ENCODE data around the gene RIPOR1. TPM values are rescaled to one million over a fixed set of nuclear protein-coding genes. Genes with fewer than 3 reads are reported as not detected.
"Not testable (repeated sequence)": the region's sequence is repeated elsewhere in the genome, so short reads cannot be mapped to it uniquely, and the experiment has no call there.

RIPOR1 gene
- total and polyA plus RNA-seq, 2 donors: 5.7 to 25.4 TPM

DNA sequence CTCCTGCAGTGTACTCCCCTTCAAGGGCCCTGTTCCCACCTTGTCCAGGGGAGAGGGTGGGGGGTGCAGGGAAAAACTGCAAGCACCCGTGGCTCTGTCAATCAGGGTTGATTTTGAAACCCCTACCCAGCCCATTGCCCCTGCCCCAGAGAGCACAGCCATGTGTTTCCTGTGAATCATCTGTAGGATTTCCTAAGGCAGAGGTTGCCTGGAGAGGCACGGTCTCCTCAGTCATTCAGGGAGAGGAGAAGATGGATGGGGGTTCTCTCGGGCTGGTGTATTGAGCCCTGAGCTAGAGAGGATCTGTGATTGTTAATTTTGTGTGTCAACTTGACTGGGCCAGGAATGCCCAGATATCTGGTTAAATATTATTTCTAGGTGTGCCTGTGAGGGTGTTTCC lies 41.8 kb upstream of the RIPOR1 start:
- H3K27me3 ChIP-seq (ENCODE audit: control insufficient read depth in 2 of 2, insufficient read depth in 1 of 2, low read length in 1 of 2): no peaks in the 10 kb centered on the region
- H3K4me3 ChIP-seq (ENCODE audit: low read length in 2 of 2): no peak overlapping the region
- WGBS: 89% methylated on average over 3 of the region's 3 CpGs
- H3K4me1 ChIP-seq (ENCODE audit: control insufficient read depth in 2 of 2, insufficient read depth in 2 of 2, low read length in 2 of 2): peaks cover 8 to 35% of the 10 kb centered on the region in 2 donors
- no peak overlapping the region for H3K27ac ChIP-seq (ENCODE audit: low read depth in 1 of 2, low read length in 1 of 2)
- peaks cover 14 to 22% of the 10 kb centered on the region in 2 donors for H3K36me3 ChIP-seq (ENCODE audit: control insufficient read depth in 2 of 2, insufficient read depth in 2 of 2, low read length in 1 of 2)
- DNase-seq (ENCODE audit: low read depth in 6 of 9, low spot score in 9 of 9): no peak
- H3K9me3 ChIP-seq (ENCODE audit: control insufficient read depth in 2 of 2, insufficient read depth in 1 of 2, low read length in 1 of 2): no peaks in the 10 kb centered on the region

DNA sequence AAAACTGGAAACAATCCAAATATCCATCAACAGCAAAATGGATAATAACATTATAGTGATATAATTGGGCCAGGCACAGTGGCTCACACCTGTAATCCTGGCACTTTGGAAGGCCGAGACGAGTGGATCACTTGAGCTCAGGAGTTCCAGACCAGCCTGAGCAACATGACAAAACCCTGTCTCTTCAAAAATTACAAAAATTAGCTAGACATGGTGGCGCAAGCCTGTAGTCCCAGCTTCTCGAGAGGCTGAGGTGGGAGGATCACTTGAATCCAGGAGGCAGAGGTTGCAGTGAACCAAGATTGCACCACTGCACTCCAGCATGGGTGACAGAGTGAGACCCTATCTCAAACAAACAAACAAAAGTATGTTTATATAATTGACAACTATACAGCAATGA lies 41.1 kb upstream of the RIPOR1 start:
- peaks cover 4 to 27% of the 10 kb centered on the region in 2 donors for H3K4me1 ChIP-seq (ENCODE audit: control insufficient read depth in 2 of 2, insufficient read depth in 2 of 2, low read length in 2 of 2)
- H3K9me3 ChIP-seq (ENCODE audit: control insufficient read depth in 2 of 2, insufficient read depth in 1 of 2, low read length in 1 of 2); DNase-seq (ENCODE audit: low read depth in 6 of 9, low spot score in 9 of 9); H3K4me3 ChIP-seq (ENCODE audit: low read length in 2 of 2); H3K27me3 ChIP-seq (ENCODE audit: control insufficient read depth in 2 of 2, insufficient read depth in 1 of 2, low read length in 1 of 2); H3K27ac ChIP-seq (ENCODE audit: low read depth in 1 of 2, low read length in 1 of 2): not testable (repeated sequence)
- H3K36me3 ChIP-seq (ENCODE audit: control insufficient read depth in 2 of 2, insufficient read depth in 2 of 2, low read length in 1 of 2): peaks cover 18 to 23% of the 10 kb centered on the region in 2 donors
- 97% methylated on average over 4 of the region's 4 CpGs for WGBS

DNA sequence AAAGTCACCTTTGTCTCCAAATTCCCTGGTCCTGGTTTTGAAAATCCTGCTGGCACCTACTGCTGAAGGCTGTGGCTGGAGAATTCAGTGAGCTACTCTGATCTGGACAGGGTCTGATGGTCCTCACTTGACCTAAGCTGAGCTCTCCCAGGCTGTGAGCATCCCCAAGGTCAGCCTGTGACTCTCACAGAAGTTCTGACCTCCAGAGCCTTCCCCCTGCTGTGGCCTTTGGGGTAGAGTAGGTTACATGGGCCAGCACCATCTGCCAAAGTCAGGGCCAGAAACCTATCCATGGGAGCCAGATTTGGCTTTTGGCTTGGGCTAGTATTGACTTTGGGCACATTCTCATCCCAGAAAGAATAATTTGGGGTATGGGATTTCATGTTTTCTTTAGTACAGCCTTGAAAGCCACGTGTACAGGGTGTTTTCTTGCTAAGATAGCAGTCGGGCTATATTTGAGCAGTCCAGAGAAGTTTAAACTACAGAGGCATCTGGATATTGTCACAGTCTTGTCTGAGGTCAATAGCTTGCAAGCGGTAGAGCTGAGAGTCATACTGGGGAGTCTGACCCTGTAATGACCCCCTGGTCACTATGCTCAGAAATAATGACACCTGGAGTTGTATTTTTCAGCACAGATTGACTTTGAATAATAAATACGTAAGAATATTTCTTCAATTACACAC lies 39.1 kb upstream of the RIPOR1 start:
- H3K4me1 ChIP-seq (ENCODE audit: control insufficient read depth in 2 of 2, insufficient read depth in 2 of 2, low read length in 2 of 2): peaks cover 0 to 18% of the 10 kb centered on the region in 2 donors
- no peaks in the 10 kb centered on the region for H3K9me3 ChIP-seq (ENCODE audit: control insufficient read depth in 2 of 2, insufficient read depth in 1 of 2, low read length in 1 of 2)
- peaks cover 14 to 24% of the 10 kb centered on the region in 2 donors for H3K36me3 ChIP-seq (ENCODE audit: control insufficient read depth in 2 of 2, insufficient read depth in 2 of 2, low read length in 1 of 2)
- no peak overlapping the region for H3K4me3 ChIP-seq (ENCODE audit: low read length in 2 of 2)
- H3K27me3 ChIP-seq (ENCODE audit: control insufficient read depth in 2 of 2, insufficient read depth in 1 of 2, low read length in 1 of 2): no peaks in the 10 kb centered on the region
- 90% methylated on average over 4 of the region's 4 CpGs for WGBS
- DNase-seq (ENCODE audit: low read depth in 6 of 9, low spot score in 9 of 9): no peak
- peak overlapping the region; percentile 56 to 83 for H3K27ac ChIP-seq (ENCODE audit: low read depth in 1 of 2, low read length in 1 of 2)

DNA sequence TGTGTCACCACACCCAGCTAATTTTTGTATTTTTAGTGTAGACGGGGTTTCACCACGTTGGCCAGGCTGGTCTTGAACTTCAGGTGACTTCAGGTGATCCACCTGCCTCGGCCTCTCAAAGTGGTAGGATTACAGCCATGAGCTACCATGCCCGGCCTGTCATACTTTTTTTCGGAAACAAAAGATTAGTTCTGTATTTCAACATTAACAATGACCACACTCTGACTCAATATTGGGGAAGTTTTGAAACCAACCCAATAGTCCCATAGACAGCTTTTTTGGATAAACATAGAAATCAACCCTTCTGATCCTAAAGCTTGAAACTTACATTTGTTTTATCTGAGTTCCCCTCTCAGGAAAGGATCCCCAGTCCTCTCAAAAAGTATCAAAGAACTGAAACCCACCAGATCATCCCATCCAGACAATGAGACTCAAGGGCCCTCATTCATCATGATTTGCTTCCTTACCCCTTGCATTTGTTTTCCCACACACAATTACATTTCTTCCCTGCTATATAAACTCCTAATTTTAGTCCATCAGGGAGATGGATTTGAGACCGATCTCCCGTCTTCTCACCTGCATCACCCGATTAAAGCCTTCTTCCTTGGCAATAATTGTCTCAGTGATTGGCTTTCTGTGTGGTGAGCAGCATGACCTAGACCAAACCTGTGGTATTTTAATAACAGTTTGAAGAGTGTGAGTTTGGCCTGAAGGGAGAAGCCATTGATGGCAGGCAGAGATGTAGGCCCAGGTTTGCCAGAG lies 38.1 kb upstream of the RIPOR1 start:
- Histone ChIP-seq H3K36me3 (ENCODE audit: control insufficient read depth in 2 of 2, insufficient read depth in 2 of 2, low read length in 1 of 2) (peaks cover 6 to 16% of the 10 kb centered on the region in 2 donors), H3K27ac (ENCODE audit: low read depth in 1 of 2, low read length in 1 of 2) (no peak overlapping the region), H3K27me3 (ENCODE audit: control insufficient read depth in 2 of 2, insufficient read depth in 1 of 2, low read length in 1 of 2) (no peaks in the 10 kb centered on the region), H3K9me3 (ENCODE audit: control insufficient read depth in 2 of 2, insufficient read depth in 1 of 2, low read length in 1 of 2) (no peaks in the 10 kb centered on the region), H3K4me1 (ENCODE audit: control insufficient read depth in 2 of 2, insufficient read depth in 2 of 2, low read length in 2 of 2) (peaks cover 0 to 18% of the 10 kb centered on the region in 2 donors), H3K4me3 (ENCODE audit: low read length in 2 of 2) (no peak overlapping the region)
- no peak for DNase-seq (ENCODE audit: low read depth in 6 of 9, low spot score in 9 of 9)
- WGBS: 94% methylated on average over 8 of the region's 8 CpGs

DNA sequence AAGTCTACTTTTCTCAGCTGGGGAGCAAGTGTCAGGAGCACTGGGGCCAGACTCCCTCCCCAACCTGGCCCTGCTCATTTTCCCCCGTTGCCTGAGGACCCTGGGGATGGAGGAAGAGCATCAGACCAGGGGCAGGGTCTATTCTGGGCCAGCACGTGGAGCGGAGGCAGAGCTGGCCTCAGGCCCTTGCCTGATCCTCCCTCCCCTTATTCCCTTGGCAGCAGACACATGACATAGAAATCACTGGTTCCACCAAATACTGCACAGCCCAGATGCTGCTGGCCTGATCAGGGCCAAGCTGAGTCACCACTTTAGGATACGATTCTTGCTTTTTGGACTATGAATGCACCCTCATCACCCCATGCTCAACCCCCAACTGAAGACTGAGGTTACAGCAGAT lies 29.5 kb upstream of the RIPOR1 start:
- H3K27ac ChIP-seq (ENCODE audit: low read depth in 1 of 2, low read length in 1 of 2): no peak overlapping the region
- no peak for DNase-seq (ENCODE audit: low read depth in 6 of 9, low spot score in 9 of 9)

DNA sequence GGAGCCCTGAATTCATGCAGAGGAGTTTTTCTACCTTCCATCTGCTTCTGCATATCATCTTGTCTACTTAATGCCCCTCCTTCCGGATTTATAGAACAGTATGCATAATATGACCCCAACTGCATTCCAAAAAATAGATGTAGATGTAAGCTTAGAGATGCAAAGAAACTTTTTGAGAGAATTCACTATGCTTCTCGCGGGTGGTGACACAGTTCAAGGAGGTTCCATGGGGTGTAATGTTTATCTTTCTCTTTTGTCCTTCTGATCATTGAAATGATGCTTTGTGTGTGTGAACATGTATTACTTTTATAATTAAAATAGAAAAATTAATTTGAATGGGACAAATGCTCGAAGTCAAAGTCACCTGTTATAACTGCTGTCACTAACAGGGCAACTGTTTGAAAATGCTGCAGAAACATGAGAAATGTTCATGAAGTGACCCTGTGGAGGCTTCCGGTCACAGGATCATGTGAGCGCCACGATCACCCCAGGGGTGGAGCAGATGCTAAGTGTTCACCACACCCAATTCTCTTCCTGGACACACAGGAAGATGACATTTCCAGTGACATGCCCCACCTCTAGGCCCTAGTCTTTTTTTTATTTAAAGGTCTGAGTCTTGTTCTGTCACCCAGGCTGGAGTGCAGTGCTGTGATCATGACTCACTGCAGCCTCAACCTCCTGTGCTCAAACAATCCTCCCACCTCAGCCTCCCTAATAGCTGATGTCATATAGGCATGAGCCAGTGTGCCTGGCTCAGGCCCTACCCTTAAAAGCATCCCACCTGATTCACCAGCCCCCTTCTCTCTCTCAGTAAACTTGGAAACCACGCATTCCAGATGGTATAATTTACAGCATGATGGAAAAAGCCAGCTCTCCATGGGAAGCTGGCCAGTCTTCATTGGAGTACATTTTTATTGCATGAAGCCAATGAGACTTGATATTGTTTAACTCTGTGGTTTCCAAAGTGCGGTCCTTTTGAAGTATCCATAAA lies 24.3 kb upstream of the RIPOR1 start:
- 93% methylated on average over 9 of the region's 9 CpGs for WGBS
- no peak for DNase-seq (ENCODE audit: low read depth in 6 of 9, low spot score in 9 of 9)
- Histone ChIP-seq H3K9me3 (ENCODE audit: control insufficient read depth in 2 of 2, insufficient read depth in 1 of 2, low read length in 1 of 2) (no peaks in the 10 kb centered on the region), H3K36me3 (ENCODE audit: control insufficient read depth in 2 of 2, insufficient read depth in 2 of 2, low read length in 1 of 2) (peaks cover 0 to 5% of the 10 kb centered on the region in 2 donors), H3K4me1 (ENCODE audit: control insufficient read depth in 2 of 2, insufficient read depth in 2 of 2, low read length in 2 of 2) (no peaks in the 10 kb centered on the region), H3K4me3 (ENCODE audit: low read length in 2 of 2) (no peak overlapping the region), H3K27me3 (ENCODE audit: control insufficient read depth in 2 of 2, insufficient read depth in 1 of 2, low read length in 1 of 2) (no peaks in the 10 kb centered on the region), H3K27ac (ENCODE audit: low read depth in 1 of 2, low read length in 1 of 2) (no peak overlapping the region)

More for the DNA sequence above, 29.5 kb upstream of the RIPOR1 start:
- no peaks in the 10 kb centered on the region for H3K4me1 ChIP-seq (ENCODE audit: control insufficient read depth in 2 of 2, insufficient read depth in 2 of 2, low read length in 2 of 2)
- H3K36me3 ChIP-seq (ENCODE audit: control insufficient read depth in 2 of 2, insufficient read depth in 2 of 2, low read length in 1 of 2): peaks cover 3 to 15% of the 10 kb centered on the region in 2 donors
- no peak overlapping the region for H3K4me3 ChIP-seq (ENCODE audit: low read length in 2 of 2)
- no peaks in the 10 kb centered on the region for H3K9me3 ChIP-seq (ENCODE audit: control insufficient read depth in 2 of 2, insufficient read depth in 1 of 2, low read length in 1 of 2)
- no peaks in the 10 kb centered on the region for H3K27me3 ChIP-seq (ENCODE audit: control insufficient read depth in 2 of 2, insufficient read depth in 1 of 2, low read length in 1 of 2)
- 96% methylated on average over 4 of the region's 4 CpGs for WGBS

DNA sequence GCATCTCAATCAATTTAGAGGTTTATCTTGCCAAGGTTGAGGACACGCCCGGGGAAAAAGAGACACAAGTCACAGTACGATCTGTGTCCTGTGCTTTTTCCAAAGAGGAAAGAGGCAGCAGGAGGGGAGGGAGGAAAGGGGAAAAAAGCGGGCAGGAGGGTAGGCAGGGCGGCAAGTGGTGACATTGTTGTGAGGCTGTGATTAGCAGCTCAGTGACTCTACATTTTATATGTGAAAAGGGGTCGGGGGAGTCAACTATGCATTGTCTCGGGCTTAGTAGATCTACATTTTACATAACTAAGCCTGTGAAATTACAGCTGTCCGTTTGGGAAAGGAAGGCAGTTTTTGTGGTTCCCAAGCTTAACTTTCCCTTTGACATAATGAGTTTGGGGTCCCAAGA lies 22.2 kb upstream of the RIPOR1 start:
- DNase-seq (ENCODE audit: low read depth in 6 of 9, low spot score in 9 of 9): no peak
- no peaks in the 10 kb centered on the region for H3K9me3 ChIP-seq (ENCODE audit: control insufficient read depth in 2 of 2, insufficient read depth in 1 of 2, low read length in 1 of 2)
- no peak overlapping the region for H3K4me3 ChIP-seq (ENCODE audit: low read length in 2 of 2)
- peaks cover 0 to 3% of the 10 kb centered on the region in 2 donors for H3K36me3 ChIP-seq (ENCODE audit: control insufficient read depth in 2 of 2, insufficient read depth in 2 of 2, low read length in 1 of 2)
- H3K27me3 ChIP-seq (ENCODE audit: control insufficient read depth in 2 of 2, insufficient read depth in 1 of 2, low read length in 1 of 2): no peaks in the 10 kb centered on the region
- no peak overlapping the region for H3K27ac ChIP-seq (ENCODE audit: low read depth in 1 of 2, low read length in 1 of 2)
- WGBS: 97% methylated on average over 8 of the region's 8 CpGs
- no peaks in the 10 kb centered on the region for H3K4me1 ChIP-seq (ENCODE audit: control insufficient read depth in 2 of 2, insufficient read depth in 2 of 2, low read length in 2 of 2)

DNA sequence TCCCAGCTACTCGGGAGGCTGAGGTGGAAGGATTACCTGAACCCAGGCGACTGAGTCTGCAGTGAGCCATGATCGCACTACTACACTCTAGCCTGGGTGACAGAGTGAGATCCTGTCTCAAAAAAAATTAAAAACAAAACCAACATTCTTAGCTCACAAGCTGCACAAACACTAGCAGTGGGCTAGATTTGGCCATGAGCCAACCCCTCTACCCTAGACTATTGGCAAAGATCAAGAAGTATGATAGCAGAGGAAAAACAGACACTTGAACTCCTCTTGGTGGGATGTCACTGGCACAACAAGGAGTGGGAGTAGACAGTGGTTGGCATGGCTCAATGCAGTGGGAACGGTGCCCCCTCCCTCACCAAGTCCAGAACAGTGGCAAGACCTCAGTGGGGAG lies 19.6 kb upstream of the RIPOR1 start:
- 86% methylated on average over 4 of the region's 4 CpGs for WGBS
- H3K27me3 ChIP-seq (ENCODE audit: control insufficient read depth in 2 of 2, insufficient read depth in 1 of 2, low read length in 1 of 2): no peaks in the 10 kb centered on the region
- H3K36me3 ChIP-seq (ENCODE audit: control insufficient read depth in 2 of 2, insufficient read depth in 2 of 2, low read length in 1 of 2): no peaks in the 10 kb centered on the region
- DNase-seq (ENCODE audit: low read depth in 6 of 9, low spot score in 9 of 9): no peak
- no peaks in the 10 kb centered on the region for H3K9me3 ChIP-seq (ENCODE audit: control insufficient read depth in 2 of 2, insufficient read depth in 1 of 2, low read length in 1 of 2)
- H3K4me1 ChIP-seq (ENCODE audit: control insufficient read depth in 2 of 2, insufficient read depth in 2 of 2, low read length in 2 of 2): no peaks in the 10 kb centered on the region
- no peak overlapping the region for H3K4me3 ChIP-seq (ENCODE audit: low read length in 2 of 2)
- H3K27ac ChIP-seq (ENCODE audit: low read depth in 1 of 2, low read length in 1 of 2): no peak overlapping the region
